Psoas muscle (tissue), 8 donors: Measurements from ENCODE around the gene BUB1B. TPM values are rescaled to one million over a fixed set of nuclear protein-coding genes. Genes with fewer than 3 reads are reported as not detected.

Source experiments
- ATAC-seq, 4 donors: fragments of 200-7000 bp; cut with Tn5 transposase; one replicate each; pipeline ENCODE4 v1.9.1; 2020; ENCODE audit warnings: moderate library complexity in 3 of 4, mild to moderate bottlenecking in 2 of 4
- DNase-seq, 2 donors: peaks; one replicate each; pipeline ENCODE4 v3.0.0-alpha.2; 2020
- H3K27ac ChIP-seq: fragments of 200-600 bp; one replicate; pipeline ENCODE4 v1.8.0; 2022
- H3K27me3 ChIP-seq, 3 donors: fragments of 200-600 bp in 1 of 3; one replicate each; pipeline versions ENCODE4 v1.6.1 to v1.8.0; 2013 to 2022; ENCODE audit warnings: low read length in 2 of 3, mild to moderate bottlenecking in 2 of 3, moderate library complexity in 1 of 3; ENCODE audit not compliant: insufficient read depth in 3 of 3
- H3K36me3 ChIP-seq, 2 donors: fragments of 200-600 bp in 1 of 2; one replicate each; pipeline versions ENCODE4 v1.6.1 to v1.8.0; 2013 to 2022; ENCODE audit warnings: low read depth in 1 of 2, mild to moderate bottlenecking in 1 of 2, moderate library complexity in 1 of 2; ENCODE audit not compliant: insufficient read depth in 1 of 2
- H3K4me1 ChIP-seq: fragments of 200-600 bp; one replicate; pipeline ENCODE4 v1.8.0; 2022
- H3K4me3 ChIP-seq: fragments of 200-600 bp; one replicate; pipeline ENCODE4 v1.8.0; 2022; ENCODE audit warnings: mild to moderate bottlenecking
- H3K9me3 ChIP-seq: fragments of 200-600 bp; one replicate; pipeline ENCODE4 v1.8.0; 2022
- CTCF ChIP-seq: fragments of 200-600 bp; IDR thresholded peaks from one replicate; pipeline ENCODE4 v1.8.0; 2022; ENCODE audit warnings: antibody characterized with exemption
- WGBS, 3 donors: extraction: QIAGEN DNeasy Blood & Tissue Kit; methylation state at CpG; one replicate each; pipeline versions ENCODE4 v1.1.6 to v1.1.7; 2013; 5-methylcytosine and 5-hydroxymethylcytosine counted together
- intact Hi-C, 2 donors: fragments of 100-400 bp; cut with DNase I; formaldehyde crosslinking; loops; one replicate each; pipeline versions ENCODE4 v1.11.0 to v1.14.2; 2022
- polyA plus RNA-seq, 3 donors: library from polyadenylated mRNA; stranded (reverse); fragments of 200-250 nt; gene quantifications; one replicate each; pipeline ENCODE4 v1.2.3, GENCODE V29; 2013
- total RNA-seq, 4 donors: library from RNA; stranded (reverse); fragmentation: NEBNext Ultra II Directional in 2 of 4; extraction: Animal tissue kit (Norgen Biotek cat#: 25700) in 2 of 4; gene quantifications; one replicate each; pipeline versions ENCODE4 v1.2.1 to v1.2.4, GENCODE V29; 2021 to 2023
- donor health status: healthy with polysubstance abuse.
- donor health status: DM: no; HTN: no; CAD: no; lungs with moderate emphysema.
- donor health status: Bipolar disorder and iron deficiency.
- donor health status: healthy.
- donor health status: DM: yes; HTN: yes; CAD: no.
- donor health status: DM: no; HTN: no; CAD: no.
- donor health status: DM: no; HTN: no; CAD: no.
- donor health status: DM: yes; HTN: yes; CAD: no.

The BUB1B gene
- total and polyA plus RNA-seq, 7 donors, result 0.10 to 1.0 (median 0.56) TPM; not detected in 3

GRCh38 chr15:40247406-40247971 lies 86.6 kb downstream of the BUB1B start:
- Histone ChIP-seq H3K27ac (no peak overlapping the region), H3K27me3 (no peaks in the 10 kb centered on the region), H3K9me3 (no peaks in the 10 kb centered on the region), H3K4me3 (no peak overlapping the region), H3K36me3 (no peaks in the 10 kb centered on the region), H3K4me1 (peaks cover 2% of the 10 kb centered on the region)
- TF ChIP-seq CTCF, result no peak
- 80 to 95% (median 84%) methylated on average over 12 of the region's 12 CpGs for WGBS, 3 donors
- ATAC-seq (no peak), DNase-seq (peak in 1 of 2 donors; percentile 24)
- intact Hi-C loops, result no loop called here

GRCh38 chr15:40248006-40248783 lies 87.3 kb downstream of the BUB1B start:
- peak in 1 of 2 donors; percentile 52 for DNase-seq
- ATAC-seq, result no peak
- Histone ChIP-seq H3K36me3 (no peaks in the 10 kb centered on the region), H3K27ac (no peak overlapping the region), H3K9me3 (no peaks in the 10 kb centered on the region), H3K4me1 (peaks cover 6% of the 10 kb centered on the region), H3K4me3 (no peak overlapping the region), H3K27me3 (no peaks in the 10 kb centered on the region)
- WGBS, 3 donors, result 86 to 89% (median 88%) methylated on average over 16 to 17 of the region's 17 CpGs
- intact Hi-C loops, result no loop called here
- TF ChIP-seq CTCF, result no peak

- H3K9me3 ChIP-seq, result no peaks in the 10 kb centered on the region
- DNase-seq, result peak in 1 of 2 donors; percentile 32
- TF ChIP-seq CTCF, result no peak
- H3K36me3 ChIP-seq, result no peaks in the 10 kb centered on the region
- H3K4me3 ChIP-seq, result no peak overlapping the region
- peak in 2 of 4 donors; percentile 54 to 57 for ATAC-seq
- no peaks in the 10 kb centered on the region for H3K27me3 ChIP-seq
- peaks cover 8% of the 10 kb centered on the region for H3K4me1 ChIP-seq
- intact Hi-C loops, result no loop called here
- 33 to 45% (median 35%) methylated on average over 11 of the region's 11 CpGs for WGBS, 3 donors
- no peak overlapping the region for H3K27ac ChIP-seq
Measured at GRCh38 chr15:40249477-40250303, 88.8 kb downstream of the BUB1B start.

- Histone ChIP-seq H3K27ac (no peak overlapping the region), H3K4me1 (peaks cover 8% of the 10 kb centered on the region), H3K27me3 (no peaks in the 10 kb centered on the region), H3K4me3 (no peak overlapping the region), H3K36me3 (no peaks in the 10 kb centered on the region), H3K9me3 (no peaks in the 10 kb centered on the region)
- intact Hi-C loops, result no loop called here
- ATAC-seq (no peak), DNase-seq (no peak)
- TF ChIP-seq CTCF, result no peak
- 87 to 91% (median 88%) methylated on average over 8 of the region's 8 CpGs for WGBS, 3 donors
Measured at GRCh38 chr15:40250304-40250656, 89.4 kb downstream of the BUB1B start.
